H9 (cell line): ENCODE measurements around the gene PRKAG1. TPM values are rescaled to one million over a fixed set of nuclear protein-coding genes. Genes with fewer than 3 reads are reported as not detected.

Source experiments
- DNase-seq: peaks from one replicate; pipeline ENCODE4 v3.0.0-alpha.2; 2017
- H2AFZ ChIP-seq: one replicate; pipeline ENCODE4 v1.6.1; 2013; ENCODE audit warnings: mild to moderate bottlenecking, low read length, control low read depth, moderate library complexity
- H2AK5ac ChIP-seq: 2 replicates; pipeline ENCODE4 v1.6.1; 2013; ENCODE audit warnings: low read length, control low read depth, mixed read lengths; ENCODE audit not compliant: insufficient read length
- H2BK120ac ChIP-seq: one replicate; pipeline ENCODE4 v1.6.1; 2013; ENCODE audit warnings: low read depth, mild to moderate bottlenecking, low read length, control low read depth, inconsistent platforms; ENCODE audit not compliant: poor library complexity, severe bottlenecking
- H2BK12ac ChIP-seq: 2 replicates; pipeline ENCODE4 v1.6.1; 2013; ENCODE audit warnings: low read length, control low read depth, mixed read lengths, low read depth; ENCODE audit not compliant: insufficient read length
- H2BK15ac ChIP-seq: 2 replicates; pipeline ENCODE4 v1.6.1; 2013; ENCODE audit warnings: low read depth, low read length, control low read depth
- H2BK20ac ChIP-seq: one replicate; pipeline ENCODE4 v1.6.1; 2013; ENCODE audit warnings: low read depth, mild to moderate bottlenecking, low read length, control low read depth, inconsistent platforms; ENCODE audit not compliant: poor library complexity, severe bottlenecking
- H2BK5ac ChIP-seq: 2 replicates; pipeline ENCODE4 v1.6.1; 2013; ENCODE audit warnings: low read length, control low read depth, mixed read lengths; ENCODE audit not compliant: insufficient read length
- H3K14ac ChIP-seq: 2 replicates; pipeline ENCODE4 v1.6.1; 2013; ENCODE audit warnings: low read length, control low read depth; ENCODE audit not compliant: insufficient read depth
- H3K18ac ChIP-seq: 2 replicates; pipeline ENCODE4 v1.6.1; 2013; ENCODE audit warnings: low read depth, mild to moderate bottlenecking, mixed read lengths, low read length, control low read depth; ENCODE audit not compliant: insufficient read length
- H3K23ac ChIP-seq: 2 replicates; pipeline ENCODE4 v1.6.1; 2013; ENCODE audit warnings: low read length, control low read depth, mixed read lengths, low read depth; ENCODE audit not compliant: insufficient read length
- H3K23me2 ChIP-seq: 2 replicates; pipeline ENCODE4 v1.6.1; 2013; ENCODE audit warnings: low read depth, mild to moderate bottlenecking, mixed read lengths, low read length, control low read depth; ENCODE audit not compliant: insufficient read length, poor library complexity, severe bottlenecking
- H3K27ac ChIP-seq: 2 replicates; pipeline ENCODE4 v1.5.1; 2013; ENCODE audit warnings: low read length, control low read depth, mixed read lengths, low read depth; ENCODE audit not compliant: insufficient read length
- H3K27me3 ChIP-seq: 2 replicates; pipeline ENCODE4 v1.6.1; 2013; ENCODE audit warnings: low read length, control low read depth, inconsistent platforms; ENCODE audit not compliant: insufficient read depth
- H3K4ac ChIP-seq: 2 replicates; pipeline ENCODE4 v1.6.1; 2013; ENCODE audit warnings: low read depth, mild to moderate bottlenecking, control low read depth, inconsistent platforms, low read length, moderate library complexity
- H3K4me1 ChIP-seq: 2 replicates; pipeline ENCODE4 v1.6.1; 2013; ENCODE audit warnings: low read length, control low read depth, inconsistent platforms; ENCODE audit not compliant: insufficient read depth
- H3K4me2 ChIP-seq: 2 replicates; pipeline ENCODE4 v1.6.1; 2013; ENCODE audit warnings: low read length, control low read depth, mixed read lengths; ENCODE audit not compliant: insufficient read length, insufficient read depth
- H3K56ac ChIP-seq: 2 replicates; pipeline ENCODE4 v1.6.1; 2013; ENCODE audit warnings: low read depth, mild to moderate bottlenecking, mixed read lengths, low read length, control low read depth; ENCODE audit not compliant: insufficient read length
- H3K79me1 ChIP-seq: 2 replicates; pipeline ENCODE4 v1.6.1; 2013; ENCODE audit warnings: low read depth, mild to moderate bottlenecking, moderate library complexity, low read length, control low read depth, inconsistent platforms; ENCODE audit not compliant: insufficient read depth, poor library complexity, severe bottlenecking
- H3K79me2 ChIP-seq: 2 replicates; pipeline ENCODE4 v1.6.1; 2013; ENCODE audit warnings: low read length, control low read depth, inconsistent platforms; ENCODE audit not compliant: insufficient read depth
- H3K9ac ChIP-seq: 2 replicates; pipeline ENCODE4 v1.6.1; 2013; ENCODE audit warnings: low read length, control low read depth, mixed read lengths; ENCODE audit not compliant: insufficient read length; ENCODE audit errors: extremely low read depth
- H3K9me3 ChIP-seq: one replicate; pipeline ENCODE4 v1.6.1; 2013; ENCODE audit warnings: low read depth, low read length, inconsistent platforms; ENCODE audit not compliant: control insufficient read depth
- H3T11ph ChIP-seq: one replicate; pipeline ENCODE4 v1.6.1; 2013; ENCODE audit warnings: mild to moderate bottlenecking, low read length, control low read depth, inconsistent platforms
- H4K20me1 ChIP-seq: one replicate; pipeline ENCODE4 v1.6.1; 2013; ENCODE audit not compliant: control insufficient read depth, insufficient read length, insufficient read depth
- H4K5ac ChIP-seq: 2 replicates; pipeline ENCODE4 v1.6.1; 2013; ENCODE audit warnings: low read depth, mild to moderate bottlenecking, mixed read lengths, low read length, control low read depth; ENCODE audit not compliant: insufficient read length
- H4K8ac ChIP-seq: replicated peaks from 2 replicates; pipeline ENCODE4 v1.6.1; 2013; ENCODE audit warnings: low read length, control low read depth, mixed read lengths, low read depth; ENCODE audit not compliant: insufficient read length
- H4K91ac ChIP-seq: 2 replicates; pipeline ENCODE4 v1.6.1; 2013; ENCODE audit warnings: low read depth, mild to moderate bottlenecking, moderate library complexity, mixed read lengths, low read length, control low read depth; ENCODE audit not compliant: insufficient read length
- H3K27ac Mint-ChIP-seq, 3 experiments: 2 replicates in 2 of 3; 3 replicates in 1 of 3; pipeline ENCODE4 v1.8.0; 2020 to 2021; ENCODE audit warnings: mixed read lengths in 3 of 3, mild to moderate bottlenecking in 1 of 3, moderate library complexity in 1 of 3
- H3K27me3 Mint-ChIP-seq: 2 replicates; pipeline ENCODE4 v1.8.0; 2021; ENCODE audit warnings: low read depth, mild to moderate bottlenecking, moderate library complexity, mixed read lengths
- H3K36me3 Mint-ChIP-seq, 3 experiments: 2 replicates in 2 of 3; 3 replicates in 1 of 3; pipeline ENCODE4 v1.8.0; 2020 to 2021; ENCODE audit warnings: low read depth in 3 of 3, mixed read lengths in 3 of 3; ENCODE audit not compliant: insufficient read depth in 1 of 3
- H3K4me1 Mint-ChIP-seq, 2 experiments: 2 replicates each; pipeline ENCODE4 v1.8.0; 2020; ENCODE audit warnings: mixed read lengths in 2 of 2
- H3K4me3 Mint-ChIP-seq, 2 experiments: 2 replicates in 1 of 2; 3 replicates in 1 of 2; pipeline ENCODE4 v1.8.0; 2020 to 2021; ENCODE audit warnings: mild to moderate bottlenecking in 2 of 2, mixed read lengths in 2 of 2, moderate library complexity in 1 of 2
- H3K9me3 Mint-ChIP-seq, 2 experiments: 2 replicates in 1 of 2; 3 replicates in 1 of 2; pipeline ENCODE4 v1.8.0; 2020; ENCODE audit warnings: mild to moderate bottlenecking in 2 of 2, mixed read lengths in 2 of 2, moderate library complexity in 1 of 2
- CTCF ChIP-seq: fragments of 200-600 bp; sonication (generic); conservative IDR thresholded peaks from 3 replicates; pipeline ENCODE4 v1.8.0; 2021; ENCODE audit warnings: antibody characterized with exemption, mild to moderate bottlenecking
- WGBS: extraction: QIAGEN DNeasy Blood & Tissue Kit; methylation state at CpG from one replicate; pipeline ENCODE4 v1.1.7; 2013; ENCODE audit warnings: missing lambda C conversion rate, low lambda C conversion rate, mixed read lengths; ENCODE audit not compliant: insufficient read length; ENCODE audit errors: extremely low coverage; 5-methylcytosine and 5-hydroxymethylcytosine counted together
- total RNA-seq: library from RNA; stranded (reverse); gene quantifications from 2 replicates; pipeline ENCODE4 v1.2.1, GENCODE V29; 2021

Gene PRKAG1
- total RNA-seq, 1 experiment from 2014 or later, result 34.8 TPM

GRCh38 chr12:49025463-49025862 lies 6.9 kb upstream of the PRKAG1 start:
- H3K79me1 ChIP-seq, result no peaks in the 10 kb centered on the region
- H4K91ac ChIP-seq, result no peak overlapping the region
- Mint-ChIP-seq H3K9me3 (no peaks in the 10 kb centered on the region), H3K4me3 (no peak overlapping the region), H3K4me1 (no peaks in the 10 kb centered on the region), H3K27ac (no peak overlapping the region), H3K36me3 (peaks cover 45 to 93% (median 88%) of the 10 kb centered on the region in 3 experiments), H3K27me3 (no peaks in the 10 kb centered on the region; the same call in 1 of the 2 replicates)
- no peak overlapping the region for H4K5ac ChIP-seq
- H3K27ac ChIP-seq, result no peak overlapping the region
- H3K23ac ChIP-seq, result no peak overlapping the region
- no peak overlapping the region for H2AFZ ChIP-seq
- H3K27me3 ChIP-seq, result no peaks in the 10 kb centered on the region; the same call in 1 of the 2 replicates
- H3T11ph ChIP-seq, result no peak overlapping the region
- no peak overlapping the region for H2BK20ac ChIP-seq
- no peak overlapping the region for H3K56ac ChIP-seq
- no peaks in the 10 kb centered on the region for H4K20me1 ChIP-seq
- TF ChIP-seq CTCF, result no peak
- no peak overlapping the region for H2BK120ac ChIP-seq
- no peak overlapping the region for H4K8ac ChIP-seq
- no peaks in the 10 kb centered on the region for H3K79me2 ChIP-seq
- no peak overlapping the region for H2AK5ac ChIP-seq
- no peak overlapping the region for H3K4ac ChIP-seq
- H2BK12ac ChIP-seq, result no peak overlapping the region
- no peaks in the 10 kb centered on the region for H3K4me1 ChIP-seq
- H2BK15ac ChIP-seq, result no peak overlapping the region
- no CpG with 5 or more reads among the region's 4 CpGs for WGBS
- H3K4me2 ChIP-seq, result no peak overlapping the region
- H3K9me3 ChIP-seq, result no peaks in the 10 kb centered on the region
- no peaks in the 10 kb centered on the region for H3K23me2 ChIP-seq
- DNase-seq, result no peak
- no peak overlapping the region for H3K9ac ChIP-seq
- H3K18ac ChIP-seq, result no peak overlapping the region
- no peak overlapping the region for H2BK5ac ChIP-seq
- no peak overlapping the region for H3K14ac ChIP-seq
